Vagina (tissue), 2 donors: ENCODE results near the gene C3orf22. TPM values are rescaled to one million over a fixed set of nuclear protein-coding genes. Genes with fewer than 3 reads are reported as not detected.

Experiments used
- DNase-seq, 2 donors: peaks; one replicate each; pipeline ENCODE4 v3.0.0-alpha.2; 2017; ENCODE audit errors: extremely low spot score in 2 of 2
- H3K27ac ChIP-seq: fragments of 200-600 bp; sonication (generic); one replicate; pipeline ENCODE4 v1.5.1; 2019
- H3K27me3 ChIP-seq: fragments of 200-600 bp; sonication (generic); one replicate; pipeline ENCODE4 v1.5.1; 2019
- H3K36me3 ChIP-seq, 2 donors: fragments of 200-600 bp; sonication (generic); one replicate each; pipeline ENCODE4 v1.5.1; 2017 to 2019
- H3K4me1 ChIP-seq: fragments of 200-600 bp; sonication (generic); one replicate; pipeline ENCODE4 v1.5.1; 2019
- H3K4me3 ChIP-seq, 2 donors: fragments of 200-600 bp; sonication (generic); 1 replicate in 1 of 2; 2 replicates in 1 of 2; pipeline ENCODE4 v1.5.1; 2016 to 2019
- H3K9me3 ChIP-seq: fragments of 200-600 bp; sonication (generic); one replicate; pipeline ENCODE4 v1.5.1; 2019
- POLR2A ChIP-seq, 2 donors: fragments of 450-650 bp; IDR thresholded peaks; one replicate each; pipeline ENCODE4 v1.6.1; 2017; ENCODE audit warnings: antibody characterized with exemption in 2 of 2, mild to moderate bottlenecking in 2 of 2, moderate library complexity in 2 of 2
- POLR2AphosphoS5 ChIP-seq, 2 donors: sonication (generic); formaldehyde crosslinking; IDR thresholded peaks; one replicate each; pipeline ENCODE4 v1.9.0; 2017; ENCODE audit warnings: antibody characterized with exemption in 2 of 2, mild to moderate bottlenecking in 2 of 2, low read depth in 1 of 2; ENCODE audit not compliant: insufficient read depth in 1 of 2
- intact Hi-C: fragments of 100-400 bp; cut with DNase I; formaldehyde crosslinking; loops from one replicate; pipeline ENCODE4 v1.15.1; 2023
- total RNA-seq: library from RNA; depleted of rRNA; stranded (reverse); fragments of >200 nt; gene quantifications from one replicate; pipeline ENCODE4 v1.2.3, GENCODE V29; 2016
- TF ChIP-seq, protein P1 (sequence below), 3 experiments: fragments of 450-650 bp in 2 of 3; fragments of 200-600 bp in 1 of 3; sonication (generic) in 1 of 3; IDR thresholded peaks; one replicate each; pipeline ENCODE4 v1.5.1; 2017 to 2019; ENCODE audit warnings: antibody characterized with exemption in 3 of 3, mild to moderate bottlenecking in 2 of 3, moderate library complexity in 2 of 3

The C3orf22 gene
- total RNA-seq, 1 donor from 2014 or later, result not detected

DNA sequence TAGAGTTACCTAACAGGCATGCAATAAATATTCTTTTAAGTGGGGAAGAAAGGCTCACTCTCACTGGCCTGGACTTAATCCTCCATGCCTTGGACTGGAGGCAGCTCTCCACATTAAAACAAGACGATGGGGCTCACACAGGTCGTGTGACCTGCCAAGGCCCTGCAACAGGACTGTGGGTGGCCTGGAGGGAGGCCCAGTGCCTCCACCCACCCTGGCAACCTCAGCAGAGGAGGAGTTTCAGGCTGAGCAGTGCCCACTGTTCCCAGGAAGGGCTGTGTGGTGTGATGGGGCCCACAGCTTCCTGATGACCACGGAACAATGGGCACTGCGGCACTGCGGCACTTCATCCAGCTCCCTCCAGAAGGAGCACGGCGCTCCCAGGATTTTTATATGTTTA, 46.7 kb downstream of the C3orf22 start:
- Histone ChIP-seq H3K27me3 (no peaks in the 10 kb centered on the region), H3K9me3 (no peaks in the 10 kb centered on the region), H3K27ac (no peak overlapping the region), H3K4me3 (no peak overlapping the region), H3K4me1 (no peaks in the 10 kb centered on the region), H3K36me3 (no peaks in the 10 kb centered on the region)
- DNase-seq, result no peak
- TF ChIP-seq POLR2A (IDR thresholded peaks at IDR 0.05), result no peak
- TF ChIP-seq POLR2AphosphoS5 (IDR thresholded peaks at IDR 0.05; ENCODE audit: insufficient read depth in 1 of 2, low read depth in 1 of 2), result no peak
- TF ChIP-seq, protein P1, sequence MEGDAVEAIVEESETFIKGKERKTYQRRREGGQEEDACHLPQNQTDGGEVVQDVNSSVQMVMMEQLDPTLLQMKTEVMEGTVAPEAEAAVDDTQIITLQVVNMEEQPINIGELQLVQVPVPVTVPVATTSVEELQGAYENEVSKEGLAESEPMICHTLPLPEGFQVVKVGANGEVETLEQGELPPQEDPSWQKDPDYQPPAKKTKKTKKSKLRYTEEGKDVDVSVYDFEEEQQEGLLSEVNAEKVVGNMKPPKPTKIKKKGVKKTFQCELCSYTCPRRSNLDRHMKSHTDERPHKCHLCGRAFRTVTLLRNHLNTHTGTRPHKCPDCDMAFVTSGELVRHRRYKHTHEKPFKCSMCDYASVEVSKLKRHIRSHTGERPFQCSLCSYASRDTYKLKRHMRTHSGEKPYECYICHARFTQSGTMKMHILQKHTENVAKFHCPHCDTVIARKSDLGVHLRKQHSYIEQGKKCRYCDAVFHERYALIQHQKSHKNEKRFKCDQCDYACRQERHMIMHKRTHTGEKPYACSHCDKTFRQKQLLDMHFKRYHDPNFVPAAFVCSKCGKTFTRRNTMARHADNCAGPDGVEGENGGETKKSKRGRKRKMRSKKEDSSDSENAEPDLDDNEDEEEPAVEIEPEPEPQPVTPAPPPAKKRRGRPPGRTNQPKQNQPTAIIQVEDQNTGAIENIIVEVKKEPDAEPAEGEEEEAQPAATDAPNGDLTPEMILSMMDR (IDR thresholded peaks at IDR 0.05), result no peak
- intact Hi-C loops, result no loop called here

DNA sequence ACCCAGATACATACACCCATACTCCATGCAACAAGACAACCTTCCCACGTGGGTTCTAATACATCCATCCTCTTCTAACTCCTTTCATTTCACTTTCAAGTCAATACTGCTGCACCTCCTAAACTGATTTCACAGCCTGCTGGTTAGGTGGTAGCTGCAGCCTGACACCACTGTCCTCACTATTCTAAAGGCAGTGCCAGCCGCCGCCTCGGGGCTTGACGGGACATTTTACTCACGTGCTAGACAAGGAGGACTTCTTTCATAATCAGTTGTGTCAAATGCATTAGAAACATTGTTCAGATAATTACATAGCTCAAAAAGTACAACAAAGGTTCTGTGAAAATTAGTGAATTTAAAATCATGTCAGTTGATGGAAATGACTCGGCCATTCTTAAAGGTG, 47.4 kb downstream of the C3orf22 start:
- intact Hi-C loops, result no loop called here
- no peaks in the 10 kb centered on the region for H3K4me1 ChIP-seq
- no peak for TF ChIP-seq POLR2AphosphoS5 (IDR thresholded peaks at IDR 0.05; ENCODE audit: insufficient read depth in 1 of 2, low read depth in 1 of 2)
- TF ChIP-seq POLR2A (IDR thresholded peaks at IDR 0.05), result no peak
- TF ChIP-seq, protein P1 (IDR thresholded peaks at IDR 0.05), result no peak
- no peak for DNase-seq
- no peaks in the 10 kb centered on the region for H3K27me3 ChIP-seq
- H3K36me3 ChIP-seq, result no peaks in the 10 kb centered on the region
- no peak overlapping the region for H3K27ac ChIP-seq
- no peaks in the 10 kb centered on the region for H3K9me3 ChIP-seq
- H3K4me3 ChIP-seq, result no peak overlapping the region

DNA sequence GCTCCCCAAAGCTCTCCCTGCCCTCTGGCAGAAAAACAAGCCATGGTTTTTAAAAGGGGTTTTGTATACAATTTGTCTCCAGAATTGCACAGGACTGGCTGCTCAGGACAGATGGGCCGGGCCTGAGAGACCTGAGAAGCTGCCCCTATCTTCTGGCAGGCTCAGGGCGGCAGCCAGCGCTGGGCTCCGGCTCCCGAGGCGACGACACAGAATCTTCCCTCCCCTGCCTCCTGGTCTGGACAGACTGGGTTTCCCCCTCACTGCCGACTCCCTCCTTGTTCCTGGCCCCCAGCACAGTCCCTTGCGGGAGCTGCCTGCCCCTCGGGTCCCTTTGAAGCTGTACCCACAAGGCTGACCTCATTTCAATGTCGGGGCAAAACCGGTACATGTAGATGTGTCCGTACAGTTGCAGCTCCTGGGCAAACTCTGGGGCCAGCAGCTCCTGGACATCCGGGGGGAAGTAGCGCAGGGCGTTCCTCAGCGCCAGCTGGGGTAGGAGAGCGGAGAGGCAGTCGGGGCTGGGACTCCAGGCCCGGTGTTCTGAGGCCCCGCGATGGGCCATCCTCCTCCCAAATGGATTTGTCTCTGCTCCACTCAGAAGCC, 48.3 kb downstream of the C3orf22 start:
- Histone ChIP-seq H3K9me3 (no peaks in the 10 kb centered on the region), H3K4me3 (no peak overlapping the region), H3K27me3 (no peaks in the 10 kb centered on the region), H3K4me1 (no peaks in the 10 kb centered on the region), H3K27ac (no peak overlapping the region), H3K36me3 (no peaks in the 10 kb centered on the region)
- TF ChIP-seq POLR2A (IDR thresholded peaks at IDR 0.05), result no peak
- TF ChIP-seq, protein P1 (IDR thresholded peaks at IDR 0.05), result no peak
- no peak for TF ChIP-seq POLR2AphosphoS5 (IDR thresholded peaks at IDR 0.05; ENCODE audit: insufficient read depth in 1 of 2, low read depth in 1 of 2)
- DNase-seq, result no peak
- intact Hi-C loops, result no loop called here

DNA sequence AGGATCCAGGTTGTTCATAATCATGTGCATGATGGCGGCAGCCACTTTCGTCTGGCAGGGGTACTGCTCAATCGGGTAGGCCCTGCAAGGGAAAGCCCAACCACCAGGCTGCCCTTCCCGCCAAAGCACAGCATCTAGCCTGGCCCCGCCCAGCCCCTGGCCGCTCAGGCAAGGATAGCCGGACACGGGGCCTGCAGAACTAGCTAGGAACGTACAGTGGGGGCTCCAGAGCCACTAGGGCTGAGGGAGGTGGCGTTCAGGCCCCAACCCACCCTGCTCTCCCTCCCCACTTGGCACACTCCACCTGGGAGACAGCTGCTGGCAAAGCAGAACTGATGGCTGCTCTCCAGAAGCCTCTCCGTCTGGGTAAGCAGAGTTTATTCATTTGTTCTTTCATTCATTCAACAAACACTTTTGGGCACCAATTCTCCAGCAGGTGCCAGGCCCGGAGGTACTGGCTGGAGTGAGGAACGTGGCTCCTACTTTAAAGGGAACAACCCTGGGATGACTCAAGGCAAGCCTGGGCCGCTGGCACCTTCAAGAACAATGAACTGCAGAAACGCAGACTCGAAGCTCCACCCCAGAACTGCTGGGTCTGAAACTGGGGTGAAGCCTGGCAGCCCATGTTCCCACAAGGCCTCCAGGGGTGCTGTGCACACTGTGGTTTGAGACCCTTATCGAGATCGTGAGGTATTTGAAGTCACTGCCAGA, 49.0 kb downstream of the C3orf22 start:
- intact Hi-C loops, result no loop called here
- Histone ChIP-seq H3K4me3 (no peak overlapping the region), H3K27me3 (no peaks in the 10 kb centered on the region), H3K9me3 (no peaks in the 10 kb centered on the region), H3K4me1 (no peaks in the 10 kb centered on the region), H3K27ac (no peak overlapping the region), H3K36me3 (no peaks in the 10 kb centered on the region)
- TF ChIP-seq POLR2A (IDR thresholded peaks at IDR 0.05), result no peak
- TF ChIP-seq, protein P1 (IDR thresholded peaks at IDR 0.05), result no peak
- DNase-seq, result no peak

DNA sequence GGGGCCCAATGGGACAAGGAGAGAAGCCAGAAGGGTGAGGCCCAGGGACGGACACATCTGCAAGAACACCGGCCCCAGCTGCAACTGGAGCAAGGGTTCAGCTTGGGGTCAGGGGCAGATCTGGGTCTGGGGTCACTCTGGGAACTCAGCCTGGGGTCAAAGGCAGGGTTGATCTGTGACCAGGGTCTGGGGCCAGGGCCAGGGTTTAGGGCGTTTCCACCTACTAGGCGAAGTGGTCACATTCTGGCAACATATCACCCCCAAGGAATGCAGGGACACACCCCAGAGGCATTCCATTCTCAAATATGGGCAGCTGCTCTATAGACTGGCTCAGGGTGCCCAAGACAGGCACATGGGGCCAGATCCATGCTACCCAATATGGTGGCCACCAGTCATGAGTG, 50.2 kb downstream of the C3orf22 start:
- no peak for TF ChIP-seq POLR2A (IDR thresholded peaks at IDR 0.05)
- TF ChIP-seq, protein P1 (IDR thresholded peaks at IDR 0.05), result no peak
- no peak overlapping the region for H3K4me3 ChIP-seq
- H3K36me3 ChIP-seq, result no peaks in the 10 kb centered on the region
- H3K27me3 ChIP-seq, result no peaks in the 10 kb centered on the region
- H3K9me3 ChIP-seq, result no peaks in the 10 kb centered on the region
- DNase-seq, result no peak
- intact Hi-C loops, result no loop called here
- H3K4me1 ChIP-seq, result no peaks in the 10 kb centered on the region
- no peak overlapping the region for H3K27ac ChIP-seq
